GM12878 (cell line): ENCODE measurements around the gene CELF2. TPM values are rescaled to one million over a fixed set of nuclear protein-coding genes. Genes with fewer than 3 reads are reported as not detected.

ENCODE experiments used
- ATF3 ChIP-seq: IDR thresholded peaks from 2 replicates; pipeline ENCODE4 v1.6.1; 2011; ENCODE audit warnings: low read depth, mild to moderate bottlenecking, low read length, moderate library complexity, borderline replicate concordance; ENCODE audit errors: extremely low read depth
- CEBPB ChIP-seq, 2 experiments: fragments of 150-350 bp in 1 of 2; IDR thresholded peaks; 2 replicates each; pipeline ENCODE4 v1.6.1; 2012 to 2014; ENCODE audit warnings: low read depth in 2 of 2, low read length in 2 of 2, borderline replicate concordance in 1 of 2, inconsistent platforms in 1 of 2
- CHD2 ChIP-seq: IDR thresholded peaks from 2 replicates; pipeline ENCODE4 v1.6.1; 2011; ENCODE audit warnings: low read depth, low read length, improper control_type of control experiment, borderline replicate concordance
- CREM ChIP-seq: IDR thresholded peaks from 2 replicates; pipeline ENCODE4 v1.6.1; 2014; ENCODE audit warnings: antibody characterized with exemption, low read depth
- DPF2 ChIP-seq: fragments of 450-650 bp; IDR thresholded peaks from 2 replicates; pipeline ENCODE4 v1.6.1; 2017; ENCODE audit warnings: mild to moderate bottlenecking
- EED ChIP-seq: sonication (generic); IDR thresholded peaks from 2 replicates; pipeline ENCODE4 v1.6.1; 2016; ENCODE audit warnings: antibody characterized with exemption, low read depth
- FOXK2 ChIP-seq: fragments of 450-650 bp; IDR thresholded peaks from 2 replicates; pipeline ENCODE4 v1.6.1; 2017; ENCODE audit warnings: mild to moderate bottlenecking, moderate library complexity
- HCFC1 ChIP-seq: fragments of 150-350 bp; IDR thresholded peaks from 2 replicates; pipeline ENCODE4 v1.6.1; 2014; ENCODE audit warnings: low read length
- KAT2A ChIP-seq: conservative IDR thresholded peaks from 2 replicates; pipeline ENCODE4 v1.6.1; 2011; ENCODE audit warnings: low read depth, low read length; ENCODE audit not compliant: control insufficient read depth
- MTA3 ChIP-seq: IDR thresholded peaks from 2 replicates; pipeline ENCODE4 v1.6.1; 2012; ENCODE audit warnings: low read length, inconsistent platforms, borderline replicate concordance
- MXI1 ChIP-seq: fragments of 150-350 bp; IDR thresholded peaks from 2 replicates; pipeline ENCODE4 v1.6.1; 2011; ENCODE audit warnings: low read depth, mild to moderate bottlenecking, inconsistent platforms, low read length, improper control_type of control experiment
- NBN ChIP-seq: fragments of 450-650 bp; IDR thresholded peaks from 2 replicates; pipeline ENCODE4 v1.6.1; 2016
- PML ChIP-seq: IDR thresholded peaks from 2 replicates; pipeline ENCODE4 v1.6.1; 2012; ENCODE audit warnings: low read length, inconsistent platforms
- RB1 ChIP-seq: fragments of 450-650 bp; formaldehyde crosslinking; IDR thresholded peaks from 2 replicates; pipeline ENCODE4 v1.6.1; 2017; ENCODE audit warnings: mild to moderate bottlenecking, borderline replicate concordance
- RUNX3 ChIP-seq: IDR thresholded peaks from 2 replicates; pipeline ENCODE4 v1.6.1; 2012; ENCODE audit warnings: low read length, inconsistent platforms
- SIN3A ChIP-seq: IDR thresholded peaks from 2 replicates; pipeline ENCODE4 v1.6.1; 2012; ENCODE audit warnings: low read depth, low read length, improper control_type of control experiment
- SMC3 ChIP-seq: IDR thresholded peaks from 2 replicates; pipeline ENCODE4 v1.6.1; 2011; ENCODE audit warnings: low read length, improper control_type of control experiment, borderline replicate concordance
- SPI1 ChIP-seq: IDR thresholded peaks from 2 replicates; pipeline ENCODE4 v1.6.1; 2011; ENCODE audit warnings: low read depth, mild to moderate bottlenecking, low read length, moderate library complexity, borderline replicate concordance; ENCODE audit not compliant: insufficient read depth
- STAT1 ChIP-seq: fragments of 450-650 bp; conservative IDR thresholded peaks from 2 replicates; pipeline ENCODE4 v1.6.1; 2014; ENCODE audit warnings: antibody characterized with exemption, mild to moderate bottlenecking
- STAT3 ChIP-seq: IDR thresholded peaks from 2 replicates; pipeline ENCODE4 v1.6.1; 2011; ENCODE audit warnings: low read depth, low read length, improper control_type of control experiment
- TCF3 ChIP-seq: IDR thresholded peaks from 2 replicates; pipeline ENCODE4 v1.6.1; 2012; ENCODE audit warnings: low read depth, mild to moderate bottlenecking, low read length, borderline replicate concordance; ENCODE audit not compliant: insufficient read depth
- ZNF274 ChIP-seq: IDR thresholded peaks from one replicate; pipeline ENCODE4 v1.8.0; 2011; ENCODE audit not compliant: insufficient read length, insufficient read depth
- ZSCAN29 ChIP-seq: fragments of 450-650 bp; IDR thresholded peaks from 2 replicates; pipeline ENCODE4 v1.6.1; 2017; ENCODE audit warnings: mild to moderate bottlenecking, moderate library complexity
- polyA plus RNA-seq, 11 experiments: library from polyadenylated mRNA; depleted of rRNA in 4 of 11; unstranded in 6 of 11; stranded (reverse) in 5 of 11; fragments of >200 nt; fragmentation: Nextera tagmentation in 4 of 11; fragmentation: Illumina TruSeq in 1 of 11; extraction: Ambion mirVana in 4 of 11; extraction: Trizol in 1 of 11; gene quantifications; 1 replicate in 1 of 11; 2 replicates in 10 of 11; pipeline versions ENCODE4 v1.2.1 to v1.2.3, GENCODE V29; 2011 to 2016; ENCODE audit warnings: inconsistent platforms in 2 of 11, missing spikeins in 2 of 11, low read depth in 1 of 11
- total RNA-seq, 4 experiments: library from RNA; depleted of rRNA in 3 of 4; stranded (reverse); fragments of >200 nt in 3 of 4; fragmentation: Illumina TruSeq in 1 of 4; extraction: Trizol in 1 of 4; gene quantifications; 2 replicates each; pipeline versions ENCODE4 v1.2.1 to v1.2.3, GENCODE V29; 2013 to 2021
- TF ChIP-seq, protein P1 (sequence below): fragments of 150-350 bp; IDR thresholded peaks from 2 replicates; pipeline ENCODE4 v1.6.1; 2016; ENCODE audit warnings: low read depth, low read length
- TF ChIP-seq, protein P2 (sequence below): fragments of 150-350 bp; IDR thresholded peaks from 2 replicates; pipeline ENCODE4 v1.6.1; 2014; ENCODE audit warnings: mild to moderate bottlenecking, low read depth, low read length

CELF2 gene
- total and polyA plus RNA-seq, 10 of the 15 experiments (the other 5 are each of a cell fraction or from before 2014, with no cell fraction given): 20.8 to 129 (median 86.3) TPM

GRCh38 chr10:11164803-11165590, 147.3 kb downstream of the CELF2 start (continued):
- TF ChIP-seq, protein P1, sequence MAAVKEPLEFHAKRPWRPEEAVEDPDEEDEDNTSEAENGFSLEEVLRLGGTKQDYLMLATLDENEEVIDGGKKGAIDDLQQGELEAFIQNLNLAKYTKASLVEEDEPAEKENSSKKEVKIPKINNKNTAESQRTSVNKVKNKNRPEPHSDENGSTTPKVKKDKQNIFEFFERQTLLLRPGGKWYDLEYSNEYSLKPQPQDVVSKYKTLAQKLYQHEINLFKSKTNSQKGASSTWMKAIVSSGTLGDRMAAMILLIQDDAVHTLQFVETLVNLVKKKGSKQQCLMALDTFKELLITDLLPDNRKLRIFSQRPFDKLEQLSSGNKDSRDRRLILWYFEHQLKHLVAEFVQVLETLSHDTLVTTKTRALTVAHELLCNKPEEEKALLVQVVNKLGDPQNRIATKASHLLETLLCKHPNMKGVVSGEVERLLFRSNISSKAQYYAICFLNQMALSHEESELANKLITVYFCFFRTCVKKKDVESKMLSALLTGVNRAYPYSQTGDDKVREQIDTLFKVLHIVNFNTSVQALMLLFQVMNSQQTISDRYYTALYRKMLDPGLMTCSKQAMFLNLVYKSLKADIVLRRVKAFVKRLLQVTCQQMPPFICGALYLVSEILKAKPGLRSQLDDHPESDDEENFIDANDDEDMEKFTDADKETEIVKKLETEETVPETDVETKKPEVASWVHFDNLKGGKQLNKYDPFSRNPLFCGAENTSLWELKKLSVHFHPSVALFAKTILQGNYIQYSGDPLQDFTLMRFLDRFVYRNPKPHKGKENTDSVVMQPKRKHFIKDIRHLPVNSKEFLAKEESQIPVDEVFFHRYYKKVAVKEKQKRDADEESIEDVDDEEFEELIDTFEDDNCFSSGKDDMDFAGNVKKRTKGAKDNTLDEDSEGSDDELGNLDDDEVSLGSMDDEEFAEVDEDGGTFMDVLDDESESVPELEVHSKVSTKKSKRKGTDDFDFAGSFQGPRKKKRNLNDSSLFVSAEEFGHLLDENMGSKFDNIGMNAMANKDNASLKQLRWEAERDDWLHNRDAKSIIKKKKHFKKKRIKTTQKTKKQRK: no peak
- TF ChIP-seq HCFC1 (no peak), MTA3 (no peak), CREM (0 out of 2 replicates have a peak, but pooled peaks have one; percentile 6), KAT2A (no peak), STAT3 (no peak), SIN3A (no peak; the same call in 1 of the 2 replicates), SPI1 (peak; percentile 80), ZSCAN29 (no peak), RUNX3 (no peak), TCF3 (no peak), NBN (peak; percentile 68), CHD2 (0 out of 2 replicates have a peak, but pooled peaks have one; percentile 58), SMC3 (no peak), STAT1 (no peak), CEBPB (IDR thresholded peaks at IDR 0.05; ENCODE audit: borderline replicate concordance in 1 of 2, low read depth in 2 of 2, low read length in 2 of 2) (no peak), FOXK2 (no peak), RB1 (no peak), EED (peak; percentile 66), PML (no peak), MXI1 (peak; percentile 85), ATF3 (no peak), ZNF274 (no peak), DPF2 (peak; percentile 48; the same call in 1 of the 2 replicates)
- TF ChIP-seq, protein P2, sequence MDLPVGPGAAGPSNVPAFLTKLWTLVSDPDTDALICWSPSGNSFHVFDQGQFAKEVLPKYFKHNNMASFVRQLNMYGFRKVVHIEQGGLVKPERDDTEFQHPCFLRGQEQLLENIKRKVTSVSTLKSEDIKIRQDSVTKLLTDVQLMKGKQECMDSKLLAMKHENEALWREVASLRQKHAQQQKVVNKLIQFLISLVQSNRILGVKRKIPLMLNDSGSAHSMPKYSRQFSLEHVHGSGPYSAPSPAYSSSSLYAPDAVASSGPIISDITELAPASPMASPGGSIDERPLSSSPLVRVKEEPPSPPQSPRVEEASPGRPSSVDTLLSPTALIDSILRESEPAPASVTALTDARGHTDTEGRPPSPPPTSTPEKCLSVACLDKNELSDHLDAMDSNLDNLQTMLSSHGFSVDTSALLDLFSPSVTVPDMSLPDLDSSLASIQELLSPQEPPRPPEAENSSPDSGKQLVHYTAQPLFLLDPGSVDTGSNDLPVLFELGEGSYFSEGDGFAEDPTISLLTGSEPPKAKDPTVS: no peak
